Left lung (tissue), 10 donors: ENCODE data around the gene IGF2BP2. TPM values are rescaled to one million over a fixed set of nuclear protein-coding genes. Genes with fewer than 3 reads are reported as not detected.

Source experiments
- ATAC-seq: fragments of 200-7000 bp; cut with Tn5 transposase; one replicate; pipeline ENCODE4 v1.9.1; 2020; ENCODE audit warnings: moderate library complexity
- DNase-seq, 4 donors: peaks; one replicate each; pipeline ENCODE4 v3.0.0-alpha.2; 2013 to 2020
- H3K27ac ChIP-seq, 2 donors: fragments of 200-600 bp; sonication (generic) in 1 of 2; one replicate each; pipeline versions ENCODE4 v1.5.0 to v1.8.0; 2020 to 2021
- H3K27me3 ChIP-seq, 2 donors: fragments of 200-600 bp; sonication (generic) in 1 of 2; one replicate each; pipeline versions ENCODE4 v1.5.0 to v1.8.0; 2020 to 2021
- H3K36me3 ChIP-seq, 2 donors: fragments of 200-600 bp; sonication (generic) in 1 of 2; one replicate each; pipeline versions ENCODE4 v1.5.0 to v1.8.0; 2020 to 2021
- H3K4me1 ChIP-seq, 2 donors: fragments of 200-600 bp; one replicate each; pipeline ENCODE4 v1.8.0; 2021
- H3K4me3 ChIP-seq, 2 donors: fragments of 200-600 bp; sonication (generic) in 1 of 2; one replicate each; pipeline versions ENCODE4 v1.5.0 to v1.8.0; 2020 to 2021; ENCODE audit warnings: mild to moderate bottlenecking in 1 of 2
- H3K9me3 ChIP-seq, 2 donors: fragments of 200-600 bp; sonication (generic) in 1 of 2; one replicate each; pipeline versions ENCODE4 v1.5.0 to v1.8.0; 2020 to 2021
- CTCF ChIP-seq, 2 donors: fragments of 200-600 bp; sonication (generic) in 1 of 2; IDR thresholded peaks; one replicate each; pipeline versions ENCODE4 v1.5.0 to v1.8.0; 2021; ENCODE audit warnings: antibody characterized with exemption in 2 of 2
- intact Hi-C, 2 donors: fragments of 100-400 bp; cut with DNase I; formaldehyde crosslinking; loops; one replicate each; pipeline versions ENCODE4 v1.11.2 to v1.14.2; 2022
- polyA plus RNA-seq, 6 donors: library from polyadenylated mRNA; unstranded; fragments of 120-200 nt; gene quantifications; one replicate each; pipeline ENCODE4 v1.2.1, GENCODE V29; 2013; ENCODE audit not compliant: insufficient read length in 6 of 6
- total RNA-seq, 2 donors: library from RNA; stranded (reverse); fragmentation: NEBNext Ultra II Directional; extraction: Animal tissue kit (Norgen Biotek cat#: 25700); gene quantifications; one replicate each; pipeline ENCODE4 v1.2.1, GENCODE V29; 2021
- donor health status: DM: no; HTN: yes; CAD: no.
- donor health status: DM: no; HTN: no; CAD: no.

IGF2BP2 gene
- total and polyA plus RNA-seq, 8 donors, result 16.8 to 78.9 (median 67.7) TPM

GRCh38 chr3:185750015-185750414, 74.8 kb downstream of the IGF2BP2 start:
- Histone ChIP-seq H3K4me3 (no peak overlapping the region), H3K27me3 (no peaks in the 10 kb centered on the region), H3K27ac (no peak overlapping the region), H3K4me1 (peaks cover 8 to 17% of the 10 kb centered on the region in 2 donors), H3K36me3 (no peaks in the 10 kb centered on the region), H3K9me3 (peaks cover 0 to 4% of the 10 kb centered on the region in 2 donors)
- intact Hi-C loops, result no loop called here
- DNase-seq (no peak), ATAC-seq (no peak)
- no peak for TF ChIP-seq CTCF (IDR thresholded peaks at IDR 0.05)

- H3K27me3 ChIP-seq, result no peaks in the 10 kb centered on the region
- TF ChIP-seq CTCF (IDR thresholded peaks at IDR 0.05), result no peak
- H3K4me1 ChIP-seq, result peaks cover 8 to 18% of the 10 kb centered on the region in 2 donors
- no peak overlapping the region for H3K27ac ChIP-seq
- H3K9me3 ChIP-seq, result no peaks in the 10 kb centered on the region
- DNase-seq (no peak), ATAC-seq (no peak)
- no peaks in the 10 kb centered on the region for H3K36me3 ChIP-seq
- no peak overlapping the region for H3K4me3 ChIP-seq
- intact Hi-C loops, result no loop called here
Observed at GRCh38 chr3:185746470-185746869, 78.4 kb downstream of the IGF2BP2 start.

GRCh38 chr3:185744997-185745843, 79.6 kb downstream of the IGF2BP2 start:
- DNase-seq (no peak), ATAC-seq (peak; percentile 69)
- Histone ChIP-seq H3K4me1 (peaks cover 8 to 18% of the 10 kb centered on the region in 2 donors), H3K27ac (no peak overlapping the region), H3K9me3 (no peaks in the 10 kb centered on the region), H3K36me3 (no peaks in the 10 kb centered on the region), H3K27me3 (no peaks in the 10 kb centered on the region), H3K4me3 (no peak overlapping the region)
- intact Hi-C loops, result no loop called here
- no peak for TF ChIP-seq CTCF (IDR thresholded peaks at IDR 0.05)

- H3K27ac ChIP-seq, result no peak overlapping the region
- peaks cover 8 to 19% of the 10 kb centered on the region in 2 donors for H3K4me1 ChIP-seq
- ATAC-seq, result no peak
- intact Hi-C loops, result no loop called here
- no peaks in the 10 kb centered on the region for H3K9me3 ChIP-seq
- DNase-seq, result no peak
- no peaks in the 10 kb centered on the region for H3K27me3 ChIP-seq
- no peak for TF ChIP-seq CTCF (IDR thresholded peaks at IDR 0.05)
- H3K4me3 ChIP-seq, result no peak overlapping the region
- H3K36me3 ChIP-seq, result no peaks in the 10 kb centered on the region
Observed at GRCh38 chr3:185741586-185741985, 83.3 kb downstream of the IGF2BP2 start.

GRCh38 chr3:185740133-185740532, 84.7 kb downstream of the IGF2BP2 start:
- Histone ChIP-seq H3K27ac (no peak overlapping the region), H3K4me3 (no peak overlapping the region), H3K9me3 (no peaks in the 10 kb centered on the region), H3K4me1 (peaks cover 0 to 6% of the 10 kb centered on the region in 2 donors), H3K36me3 (no peaks in the 10 kb centered on the region), H3K27me3 (no peaks in the 10 kb centered on the region)
- intact Hi-C loops, result no loop called here
- ATAC-seq (no peak), DNase-seq (no peak)
- no peak for TF ChIP-seq CTCF (IDR thresholded peaks at IDR 0.05)
